Heart right ventricle (tissue), 16 donors: ENCODE data around the gene LINC01488. TPM values are rescaled to one million over a fixed set of nuclear protein-coding genes. Genes with fewer than 3 reads are reported as not detected.

Experiments
- ATAC-seq, 8 donors: fragments of 200-7000 bp; cut with Tn5 transposase; one replicate each; pipeline ENCODE4 v1.9.1; 2020; ENCODE audit warnings: mild to moderate bottlenecking in 8 of 8, moderate library complexity in 8 of 8, moderate number of reproducible peaks in 1 of 8
- DNase-seq, 2 donors: peaks; one replicate each; pipeline ENCODE4 v3.0.0-alpha.2; 2020
- H3K27ac ChIP-seq, 10 donors: fragments of 200-600 bp; sonication (generic) in 2 of 10; one replicate each; pipeline versions ENCODE4 v1.5.0 to v1.8.0; 2020 to 2022; ENCODE audit warnings: mild to moderate bottlenecking in 3 of 10
- H3K27me3 ChIP-seq, 7 donors: fragments of 200-600 bp; one replicate each; pipeline ENCODE4 v1.8.0; 2021 to 2022; ENCODE audit warnings: mild to moderate bottlenecking in 2 of 7
- H3K36me3 ChIP-seq, 9 donors: fragments of 200-600 bp; sonication (generic) in 1 of 9; one replicate each; pipeline versions ENCODE4 v1.5.0 to v1.8.0; 2020 to 2022; ENCODE audit warnings: mild to moderate bottlenecking in 2 of 9
- H3K4me1 ChIP-seq, 9 donors: fragments of 200-600 bp; sonication (generic) in 1 of 9; one replicate each; pipeline versions ENCODE4 v1.5.0 to v1.8.0; 2020 to 2022; ENCODE audit warnings: mild to moderate bottlenecking in 4 of 9
- H3K4me3 ChIP-seq, 10 donors: fragments of 200-600 bp; sonication (generic) in 2 of 10; one replicate each; pipeline versions ENCODE4 v1.5.0 to v1.8.0; 2020 to 2022; ENCODE audit warnings: mild to moderate bottlenecking in 7 of 10, moderate library complexity in 2 of 10
- H3K9me3 ChIP-seq, 11 donors: fragments of 200-600 bp in 10 of 11; sonication (generic) in 2 of 11; one replicate each; pipeline versions ENCODE4 v1.5.0 to v1.8.0; 2013 to 2022; ENCODE audit warnings: mild to moderate bottlenecking in 2 of 11, control low read depth in 1 of 11, moderate library complexity in 1 of 11
- WGBS, 2 donors: extraction: QIAGEN DNeasy Blood & Tissue Kit; methylation state at CpG; one replicate each; pipeline ENCODE4 v1.1.7; 2013; ENCODE audit warnings: inconsistent platforms in 1 of 2; 5-methylcytosine and 5-hydroxymethylcytosine counted together
- intact Hi-C, 10 donors: fragments of 100-400 bp; cut with DNase I; formaldehyde crosslinking; loops; one replicate each; pipeline versions ENCODE4 v1.11.1 to v1.14.2; 2022
- polyA plus RNA-seq, 2 donors: library from polyadenylated mRNA; stranded (reverse); fragments of 200-250 nt; gene quantifications; one replicate each; pipeline ENCODE4 v1.2.3, GENCODE V29; 2013
- total RNA-seq, 10 donors: library from RNA; stranded (reverse); fragmentation: NEBNext Ultra II Directional in 3 of 10; extraction: Animal tissue kit (Norgen Biotek cat#: 25700) in 3 of 10; gene quantifications; one replicate each; pipeline versions ENCODE4 v1.2.1 to v1.2.4, GENCODE V29; 2021 to 2023
- TF ChIP-seq, protein P1 (sequence below), 9 donors: fragments of 200-600 bp; sonication (generic) in 2 of 9; IDR thresholded peaks; one replicate each; pipeline versions ENCODE4 v1.5.0 to v1.8.0; 2021 to 2022; ENCODE audit warnings: antibody characterized with exemption in 9 of 9, mild to moderate bottlenecking in 5 of 9, moderate library complexity in 1 of 9
- donor health status: Arrhythmogenic right ventricular cardiomyopathy.
- donor health status: ischemic (EF 13 %, LVEDD 7.1; RV severe dilation, severe dysfunction).
- donor health status: healthy with polysubstance abuse.
- donor health status: DM: no; HTN: yes; CAD: no.
- donor health status: DM: no; HTN: no; CAD: no.
- donor health status: ischemic (EF 25% LVEDD 6.9; RV normal size, moderate dysfunction).
- donor health status: ischemic (EF 25% LVEDD 5.7; RV mildly dilated, moderate dysfunction).
- donor health status: healthy.
- donor health status: DM: yes; HTN: yes; CAD: no.
- donor health status: Ischemic cardiomyopathy.
- donor health status: ischemic (EF 35%, LVEDD 5.7; RV mildly dilated, moderate dysfunction).
- donor health status: nonischemic (EF 11% LVEDD 7.7; RV severe dilation, severe dysfunction).
- donor health status: DM: yes; HTN: yes; CAD: no.
- donor health status: PGD.
- donor health status: ischemic (EF 29% LVEDD 5.4; RV normal size, mild dysfunction).
- donor health status: nonischemic (EF 23%, LVEDD 6.1; RV moderate dilation, normal function).

The LINC01488 gene
- total and polyA plus RNA-seq, 12 donors = 0.03 to 0.59 (median 0.15) TPM; not detected in 4

DNA sequence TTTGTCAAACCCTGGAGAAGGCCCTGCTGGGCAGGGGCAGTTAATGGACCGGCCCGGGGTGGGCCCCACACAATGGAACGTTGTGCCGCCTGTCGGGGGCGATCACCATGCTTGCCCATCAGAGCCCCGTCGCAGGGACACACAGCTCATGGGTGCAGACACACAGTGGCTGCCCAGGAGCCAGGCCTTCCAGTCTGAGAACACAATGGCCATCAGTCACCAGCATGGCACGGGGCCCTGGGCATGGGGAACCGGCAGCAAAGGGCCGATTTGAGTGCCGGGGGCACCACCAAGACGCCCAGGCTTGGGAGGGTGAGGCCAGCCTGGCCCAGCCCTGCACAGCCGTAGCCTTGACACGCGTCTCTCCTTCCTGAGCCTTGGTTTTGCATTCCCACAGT is 7.1 kb downstream of the LINC01488 start:
- no peak for DNase-seq
- peak in 1 of 8 donors; percentile 5 for ATAC-seq
- no peaks in the 10 kb centered on the region for H3K36me3 ChIP-seq
- intact Hi-C loops = loop anchor here in 2 of 10 donors (10.0 kb wide), 2 partner anchors 354 to 374 kb away; no protein-coding TSS in a partner anchor
- H3K27ac ChIP-seq = peak overlapping the region in 9 of 10 donors; percentile 71 to 95 (median 90)
- peaks cover 13 to 62% (median 32%) of the 10 kb centered on the region in 9 donors for H3K4me1 ChIP-seq
- no peaks in the 10 kb centered on the region for H3K9me3 ChIP-seq
- 89 to 92% methylated on average over 16 of the region's 16 CpGs for WGBS, 2 donors
- TF ChIP-seq, protein P1, sequence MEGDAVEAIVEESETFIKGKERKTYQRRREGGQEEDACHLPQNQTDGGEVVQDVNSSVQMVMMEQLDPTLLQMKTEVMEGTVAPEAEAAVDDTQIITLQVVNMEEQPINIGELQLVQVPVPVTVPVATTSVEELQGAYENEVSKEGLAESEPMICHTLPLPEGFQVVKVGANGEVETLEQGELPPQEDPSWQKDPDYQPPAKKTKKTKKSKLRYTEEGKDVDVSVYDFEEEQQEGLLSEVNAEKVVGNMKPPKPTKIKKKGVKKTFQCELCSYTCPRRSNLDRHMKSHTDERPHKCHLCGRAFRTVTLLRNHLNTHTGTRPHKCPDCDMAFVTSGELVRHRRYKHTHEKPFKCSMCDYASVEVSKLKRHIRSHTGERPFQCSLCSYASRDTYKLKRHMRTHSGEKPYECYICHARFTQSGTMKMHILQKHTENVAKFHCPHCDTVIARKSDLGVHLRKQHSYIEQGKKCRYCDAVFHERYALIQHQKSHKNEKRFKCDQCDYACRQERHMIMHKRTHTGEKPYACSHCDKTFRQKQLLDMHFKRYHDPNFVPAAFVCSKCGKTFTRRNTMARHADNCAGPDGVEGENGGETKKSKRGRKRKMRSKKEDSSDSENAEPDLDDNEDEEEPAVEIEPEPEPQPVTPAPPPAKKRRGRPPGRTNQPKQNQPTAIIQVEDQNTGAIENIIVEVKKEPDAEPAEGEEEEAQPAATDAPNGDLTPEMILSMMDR (IDR thresholded peaks at IDR 0.05) = no peak
- no peak overlapping the region for H3K4me3 ChIP-seq
- H3K27me3 ChIP-seq = no peaks in the 10 kb centered on the region

- TF ChIP-seq, protein P1 (IDR thresholded peaks at IDR 0.05) = peak in 1 of 9 donors; percentile 19
- Histone ChIP-seq H3K27ac (peak overlapping the region; percentile 52 to 95 (median 89)), H3K36me3 (no peaks in the 10 kb centered on the region), H3K4me1 (peaks cover 13 to 61% (median 32%) of the 10 kb centered on the region in 9 donors), H3K4me3 (no peak overlapping the region), H3K9me3 (no peaks in the 10 kb centered on the region), H3K27me3 (no peaks in the 10 kb centered on the region)
- intact Hi-C loops = loop anchor here in 2 of 10 donors (10.0 kb wide), 2 partner anchors 354 to 374 kb away; no protein-coding TSS in a partner anchor
- DNase-seq (peak; percentile 67 to 72), ATAC-seq (peak; percentile 69 to 92 (median 84))
- 41 to 59% methylated on average over 23 of the region's 23 CpGs for WGBS, 2 donors
Observed at GRCh38 chr11:69489031-69489745, 7.7 kb downstream of the LINC01488 start.

GRCh38 chr11:69489746-69490365 is 8.4 kb downstream of the LINC01488 start:
- ATAC-seq (peak in 5 of 8 donors; percentile 1 to 23 (median 6)), DNase-seq (no peak)
- H3K27ac ChIP-seq = peak overlapping the region in 9 of 10 donors; percentile 71 to 95 (median 90)

DNA sequence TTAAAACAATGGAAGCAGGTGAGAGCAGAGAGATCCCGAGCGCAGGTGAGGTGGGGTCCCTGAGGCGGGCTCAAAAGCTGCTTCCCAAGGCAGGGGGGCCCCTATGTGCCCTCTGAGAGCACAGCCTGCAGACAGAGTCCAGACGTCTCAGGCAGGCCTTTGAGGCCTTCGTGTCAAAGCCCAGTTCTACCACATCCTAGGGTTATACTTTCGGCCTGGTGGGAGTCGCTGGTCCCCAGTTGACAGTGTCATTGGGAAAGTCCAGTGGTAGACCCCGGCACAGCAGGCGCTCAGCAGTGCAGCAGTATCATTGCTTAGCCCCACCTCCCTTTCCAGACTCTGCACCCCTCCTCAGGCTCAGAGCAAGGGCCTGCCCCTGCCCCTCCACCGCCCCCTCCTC is 9.1 kb downstream of the LINC01488 start:
- Histone ChIP-seq H3K27me3 (no peaks in the 10 kb centered on the region), H3K9me3 (no peaks in the 10 kb centered on the region), H3K4me1 (peaks cover 16 to 64% (median 46%) of the 10 kb centered on the region in 9 donors), H3K36me3 (no peaks in the 10 kb centered on the region), H3K27ac (peak overlapping the region in 4 of 10 donors; percentile 87 to 95 (median 91)), H3K4me3 (no peak overlapping the region)
- ATAC-seq (no peak), DNase-seq (no peak)
- TF ChIP-seq, protein P1 (IDR thresholded peaks at IDR 0.05) = no peak
- intact Hi-C loops = loop anchor here in 2 of 10 donors (5.0 to 10.0 kb wide), 2 partner anchors 38 to 144 kb away; no protein-coding TSS in a partner anchor
- 96% methylated on average over 10 of the region's 10 CpGs for WGBS, 2 donors

More at GRCh38 chr11:69489746-69490365, 8.4 kb downstream of the LINC01488 start:
- H3K4me3 ChIP-seq = no peak overlapping the region
- peaks cover 16 to 63% (median 39%) of the 10 kb centered on the region in 9 donors for H3K4me1 ChIP-seq
- 86% methylated on average over 11 of the region's 11 CpGs for whole genome bisulfite sequencing, 2 donors
- intact Hi-C loops = loop anchor here in 3 of 10 donors (5.0 to 10.0 kb wide), 4 partner anchors 38 to 375 kb away; no protein-coding TSS in a partner anchor
- no peaks in the 10 kb centered on the region for H3K36me3 ChIP-seq
- TF ChIP-seq, protein P1 (IDR thresholded peaks at IDR 0.05) = no peak
- H3K9me3 ChIP-seq = no peaks in the 10 kb centered on the region
- H3K27me3 ChIP-seq = no peaks in the 10 kb centered on the region
